ENCODE results near the gene SELENOI.

SELENOI gene

GRCh38 chr2:26356111-26356510 is 10.2 kb downstream of the SELENOI start:
- Histone ChIP-seq H3K36me3 (ENCODE audit: control insufficient read depth, insufficient read depth, low read length) (peaks cover 1% of the 10 kb centered on the region), H3K27me3 (replicated peaks; ENCODE audit: control insufficient read depth, insufficient read depth, low read length) (no peaks in the 10 kb centered on the region), H3K4me3 (replicated peaks; ENCODE audit: low read depth, low read length) (no peak overlapping the region)
- DNase-seq (ENCODE audit: extremely low read depth, insufficient read length): no peak
- no peak for TF ChIP-seq CTCF (IDR thresholded peaks at IDR 0.05; ENCODE audit: insufficient read depth, low read length, poor library complexity, severe bottlenecking)

- Histone ChIP-seq H3K27me3 (replicated peaks; ENCODE audit: control insufficient read depth, insufficient read depth, low read length) (no peaks in the 10 kb centered on the region), H3K4me3 (replicated peaks; ENCODE audit: low read depth, low read length) (no peak overlapping the region), H3K36me3 (ENCODE audit: control insufficient read depth, insufficient read depth, low read length) (peaks cover 1% of the 10 kb centered on the region)
- TF ChIP-seq CTCF (IDR thresholded peaks at IDR 0.05; ENCODE audit: insufficient read depth, low read length, poor library complexity, severe bottlenecking): no peak
- DNase-seq (ENCODE audit: extremely low read depth, insufficient read length): no peak
These were observed 10.8 kb downstream of the SELENOI start for GRCh38 chr2:26356771-26357170.

GRCh38 chr2:26359886-26360473 is 14.0 kb downstream of the SELENOI start:
- Histone ChIP-seq H3K27me3 (replicated peaks; ENCODE audit: control insufficient read depth, insufficient read depth, low read length) (no peaks in the 10 kb centered on the region), H3K4me3 (replicated peaks; ENCODE audit: low read depth, low read length) (no peak overlapping the region), H3K36me3 (ENCODE audit: control insufficient read depth, insufficient read depth, low read length) (peaks cover 1% of the 10 kb centered on the region)
- DNase-seq (ENCODE audit: extremely low read depth, insufficient read length): no peak
- no peak for TF ChIP-seq CTCF (IDR thresholded peaks at IDR 0.05; ENCODE audit: insufficient read depth, low read length, poor library complexity, severe bottlenecking)

GRCh38 chr2:26363323-26363722 is 17.4 kb downstream of the SELENOI start:
- no peak for DNase-seq (ENCODE audit: extremely low read depth, insufficient read length)
- Histone ChIP-seq H3K36me3 (ENCODE audit: control insufficient read depth, insufficient read depth, low read length) (peaks cover 5% of the 10 kb centered on the region), H3K4me3 (replicated peaks; ENCODE audit: low read depth, low read length) (no peak overlapping the region), H3K27me3 (replicated peaks; ENCODE audit: control insufficient read depth, insufficient read depth, low read length) (no peaks in the 10 kb centered on the region)
- no peak for TF ChIP-seq CTCF (IDR thresholded peaks at IDR 0.05; ENCODE audit: insufficient read depth, low read length, poor library complexity, severe bottlenecking)

- TF ChIP-seq CTCF (IDR thresholded peaks at IDR 0.05; ENCODE audit: insufficient read depth, low read length, poor library complexity, severe bottlenecking): no peak
- no peak overlapping the region for H3K4me3 ChIP-seq (replicated peaks; ENCODE audit: low read depth, low read length)
- H3K36me3 ChIP-seq (ENCODE audit: control insufficient read depth, insufficient read depth, low read length): peaks cover 5% of the 10 kb centered on the region
- H3K27me3 ChIP-seq (replicated peaks; ENCODE audit: control insufficient read depth, insufficient read depth, low read length): no peaks in the 10 kb centered on the region
- DNase-seq (ENCODE audit: extremely low read depth, insufficient read length): no peak
These were observed 18.0 kb downstream of the SELENOI start for GRCh38 chr2:26363958-26364357.

GRCh38 chr2:26364669-26365068 is 18.7 kb downstream of the SELENOI start:
- DNase-seq (ENCODE audit: extremely low read depth, insufficient read length): no peak
- Histone ChIP-seq H3K27me3 (replicated peaks; ENCODE audit: control insufficient read depth, insufficient read depth, low read length) (no peaks in the 10 kb centered on the region), H3K4me3 (replicated peaks; ENCODE audit: low read depth, low read length) (no peak overlapping the region), H3K36me3 (ENCODE audit: control insufficient read depth, insufficient read depth, low read length) (peaks cover 5% of the 10 kb centered on the region)
- TF ChIP-seq CTCF (IDR thresholded peaks at IDR 0.05; ENCODE audit: insufficient read depth, low read length, poor library complexity, severe bottlenecking): no peak

Measured in GM06990 (cell line).